ENCODE results near the gene MB21D2.

Gene MB21D2

GRCh38 chr3:192833177-192833890, 84.3 kb downstream of the MB21D2 start:
- DNase-seq (ENCODE audit: low read depth, low spot score) = no peak

DNA sequence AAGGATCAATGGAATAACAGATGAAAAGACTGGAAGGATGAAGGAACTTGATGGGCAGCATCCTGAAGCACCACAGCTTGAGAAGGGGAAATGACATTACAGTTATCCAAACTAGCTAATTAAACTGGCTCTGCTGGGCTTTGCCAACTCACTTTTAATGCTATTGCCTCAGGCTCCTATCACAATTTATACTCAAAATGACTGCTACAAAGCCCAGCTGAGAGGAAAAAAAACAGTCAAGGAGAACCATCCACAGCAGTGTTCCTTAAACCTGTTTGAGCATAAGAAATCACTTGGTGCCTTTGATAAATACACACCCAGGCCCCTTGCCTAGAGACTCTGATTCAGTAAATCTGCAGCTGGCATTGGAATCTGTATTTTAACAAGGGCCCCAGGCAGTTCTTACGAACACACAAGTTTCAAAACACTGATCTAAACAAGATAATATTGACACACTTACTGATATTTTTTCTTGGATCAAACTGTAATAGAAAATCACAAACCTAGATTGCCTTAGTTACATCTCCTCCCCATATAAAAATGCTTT, 85.8 kb downstream of the MB21D2 start:
- DNase-seq (ENCODE audit: low read depth, low spot score) = no peak

- no peak for DNase-seq (ENCODE audit: low read depth, low spot score)
These were observed 86.5 kb downstream of the MB21D2 start for GRCh38 chr3:192831111-192831644.

DNA sequence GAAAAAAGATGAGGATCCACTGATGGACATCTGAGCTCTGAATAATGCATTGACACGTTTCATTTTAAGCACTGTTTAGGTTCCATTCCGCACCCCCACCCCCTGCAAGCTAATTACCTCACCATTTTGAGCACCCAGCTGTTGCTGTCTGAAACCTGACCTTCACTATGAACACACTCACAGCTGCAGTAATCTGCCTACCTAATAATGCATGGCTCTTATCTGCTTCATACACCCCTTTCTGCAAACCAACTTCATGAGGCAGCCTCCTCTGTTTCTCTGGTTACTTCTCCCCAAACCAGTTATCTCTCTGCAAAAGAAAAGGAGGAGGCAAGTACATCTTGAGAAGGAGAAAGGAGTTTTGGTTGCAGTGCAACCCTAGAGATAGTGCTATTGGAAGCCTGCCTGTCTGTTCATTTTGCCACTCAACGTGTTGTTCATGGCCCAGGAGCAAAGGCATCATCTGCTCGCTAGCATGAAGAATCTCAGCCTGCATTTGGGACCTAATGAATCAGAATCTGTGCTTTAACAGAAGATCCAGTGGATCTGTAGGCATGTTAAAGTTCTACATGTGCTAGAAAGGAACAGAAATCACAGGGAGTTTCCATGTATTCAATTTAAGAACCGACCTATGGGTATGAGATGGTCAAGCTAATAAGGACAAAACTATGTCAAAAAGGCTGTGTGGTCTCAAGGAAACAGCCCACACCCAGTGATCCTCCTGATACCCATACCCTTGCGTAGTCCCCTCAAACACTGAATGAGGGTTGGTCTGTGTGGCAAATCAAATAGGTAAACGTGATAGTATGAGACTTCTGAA, 87.2 kb downstream of the MB21D2 start:
- no peak for DNase-seq (ENCODE audit: low read depth, low spot score)

- DNase-seq (ENCODE audit: low read depth, low spot score) = no peak
These were observed 89.6 kb downstream of the MB21D2 start for GRCh38 chr3:192827863-192828594.

DNA sequence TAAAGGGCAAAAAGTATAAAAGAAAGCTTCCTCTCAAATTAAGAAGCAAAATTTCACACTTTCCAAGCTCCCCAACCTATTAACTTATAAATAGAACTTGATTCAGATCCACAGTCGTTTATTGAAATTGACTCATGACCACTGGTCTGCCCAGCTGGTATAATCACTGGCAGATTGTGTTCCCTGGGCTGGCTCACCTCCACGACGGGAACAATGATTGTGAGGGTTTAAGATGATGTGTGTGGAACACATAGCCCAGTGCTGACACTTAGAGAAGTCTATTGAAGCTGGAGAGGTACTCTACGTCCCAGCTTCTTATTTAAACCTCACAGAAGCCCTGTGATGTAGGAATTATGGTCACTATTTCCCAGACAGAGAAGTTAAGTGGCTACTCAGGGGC, 90.4 kb downstream of the MB21D2 start:
- DNase-seq (ENCODE audit: low read depth, low spot score) = no peak

DNA sequence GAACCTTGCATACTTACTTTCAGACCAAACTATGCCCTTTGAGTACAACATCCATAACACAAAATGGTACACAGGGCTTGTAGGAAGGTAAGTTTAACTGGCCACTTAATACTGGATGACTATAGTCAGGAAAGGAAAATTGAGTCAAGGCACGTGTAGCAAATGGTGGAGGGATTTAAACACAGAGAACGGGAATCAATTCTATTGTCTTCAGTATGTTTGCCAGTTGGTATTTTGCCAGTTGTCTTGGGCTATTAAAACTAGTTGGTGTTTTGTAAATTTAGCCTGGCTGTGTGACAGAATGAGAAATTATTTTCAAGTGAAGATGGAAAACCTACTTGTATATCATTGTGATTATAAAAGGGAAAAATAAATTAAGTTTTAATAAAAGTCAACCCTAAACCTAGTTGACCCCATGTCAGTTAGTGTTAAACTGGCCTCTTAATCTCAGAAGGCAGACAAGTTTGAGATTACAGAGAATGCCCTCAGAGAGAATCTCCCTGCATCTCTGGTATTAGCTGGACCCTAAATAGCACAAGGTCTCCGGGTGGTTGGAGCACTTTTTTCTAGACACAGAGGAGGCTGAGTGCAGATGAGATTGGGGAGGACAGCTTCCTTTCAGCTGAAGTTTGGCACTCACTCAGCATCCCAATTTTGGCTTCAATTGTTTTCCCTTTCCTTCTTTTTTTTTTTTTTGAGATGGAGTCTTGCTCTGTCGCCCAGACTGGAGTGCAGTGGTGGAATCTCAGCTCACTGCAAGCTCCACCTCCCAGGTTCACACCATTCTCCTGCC, 91.2 kb downstream of the MB21D2 start:
- DNase-seq (ENCODE audit: low read depth, low spot score) = no peak

DNA sequence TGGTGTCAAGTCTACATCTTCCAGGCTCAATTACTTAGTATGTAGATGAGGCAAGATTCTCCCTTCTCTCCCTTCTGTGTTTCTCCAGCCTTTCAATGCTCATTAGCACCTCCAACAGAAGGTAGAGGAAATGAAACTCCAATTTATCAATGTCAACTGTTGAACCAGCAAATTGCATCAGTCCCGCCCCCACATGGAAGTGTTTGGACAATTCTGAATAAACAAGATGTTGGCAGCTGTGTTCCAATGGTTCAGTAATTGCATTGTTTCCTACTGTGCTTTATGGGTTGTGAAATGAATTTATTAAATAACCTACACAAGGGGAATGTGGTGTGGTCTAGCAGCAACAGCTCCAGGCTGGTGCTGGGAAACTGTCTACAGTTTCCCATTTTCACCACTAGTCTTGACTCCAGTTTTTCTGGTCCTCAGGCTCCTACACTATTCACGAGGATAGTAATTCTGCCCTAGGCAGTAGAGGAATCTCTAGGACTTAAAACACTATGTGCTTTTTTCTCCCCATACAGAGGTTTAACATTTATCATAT, 91.9 kb downstream of the MB21D2 start:
- peak; percentile 26 for DNase-seq (ENCODE audit: low read depth, low spot score)

DNA sequence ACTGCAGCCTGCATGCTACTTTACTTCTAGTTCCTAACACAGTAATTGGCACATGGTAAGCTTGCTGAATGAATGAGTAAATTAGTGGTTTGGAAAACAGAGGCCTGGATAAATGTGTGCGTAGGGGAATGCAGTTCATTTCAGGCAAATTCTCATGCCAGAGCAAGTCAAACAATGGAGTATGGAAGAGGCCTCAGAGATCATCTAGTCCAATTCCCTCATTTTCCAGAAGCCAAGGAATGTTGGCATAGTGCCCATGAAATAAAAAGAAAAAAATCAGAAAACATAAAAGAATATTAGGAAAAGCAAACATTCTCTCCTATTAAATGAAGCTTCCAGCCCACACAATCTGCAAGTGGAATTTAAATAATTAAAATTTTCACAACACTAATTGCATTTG, 92.4 kb downstream of the MB21D2 start:
- no peak for DNase-seq (ENCODE audit: low read depth, low spot score)

GRCh38 chr3:192824313-192824712, 93.3 kb downstream of the MB21D2 start:
- DNase-seq (ENCODE audit: low read depth, low spot score) = no peak

GRCh38 chr3:192821161-192821560, 96.5 kb downstream of the MB21D2 start:
- no peak for DNase-seq (ENCODE audit: low read depth, low spot score)

DNA sequence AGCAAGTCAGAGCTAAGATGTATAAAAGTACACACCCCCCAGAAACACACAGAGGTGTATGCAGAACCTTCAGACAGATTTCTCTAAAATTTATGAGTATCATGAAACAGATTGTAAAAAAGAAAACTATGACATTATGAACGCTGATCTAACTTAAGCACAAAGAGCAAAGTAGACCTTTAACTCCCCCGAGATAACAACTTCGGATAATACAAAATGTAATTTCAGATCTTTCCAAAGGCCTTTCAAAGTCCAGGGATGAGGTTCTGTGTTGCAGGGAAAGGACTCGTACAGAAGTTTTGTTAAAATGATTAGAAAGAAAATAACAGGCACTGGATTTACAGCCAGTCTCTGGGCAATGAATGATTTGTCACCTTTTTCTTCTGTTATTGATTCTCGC, 97.5 kb downstream of the MB21D2 start:
- no peak for DNase-seq (ENCODE audit: low read depth, low spot score)

DNA sequence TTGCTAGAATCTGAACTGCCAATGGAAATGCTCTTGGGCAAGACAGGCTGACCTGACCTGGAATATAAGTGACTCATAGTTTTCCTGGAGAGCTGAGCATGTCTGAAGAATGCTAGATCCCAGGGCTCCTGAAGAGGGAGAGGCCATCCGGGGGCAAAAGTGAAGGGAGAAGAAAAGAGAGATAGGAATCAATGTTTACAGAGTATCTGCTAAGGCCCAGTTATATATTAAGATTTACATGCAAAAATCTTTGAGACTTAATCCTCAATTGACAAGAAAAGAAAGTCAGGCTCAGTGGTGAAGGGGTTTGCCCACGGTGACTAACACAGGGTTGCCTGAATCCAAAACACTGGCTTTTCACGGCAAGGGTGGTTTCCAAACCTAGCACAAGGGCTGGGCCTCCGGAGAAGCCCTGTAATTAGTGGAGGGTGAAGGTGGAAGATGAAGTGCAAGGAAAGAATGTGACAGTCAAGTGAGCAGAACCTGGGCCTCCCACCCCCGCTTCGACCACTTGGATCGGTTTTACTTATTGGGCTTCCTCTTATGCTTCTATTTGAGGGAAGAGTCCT, 98.6 kb downstream of the MB21D2 start:
- peak; percentile 38 for DNase-seq (ENCODE audit: low read depth, low spot score)

- no peak for DNase-seq (ENCODE audit: low read depth, low spot score)
These were observed 99.5 kb downstream of the MB21D2 start for GRCh38 chr3:192818126-192818525.

DNA sequence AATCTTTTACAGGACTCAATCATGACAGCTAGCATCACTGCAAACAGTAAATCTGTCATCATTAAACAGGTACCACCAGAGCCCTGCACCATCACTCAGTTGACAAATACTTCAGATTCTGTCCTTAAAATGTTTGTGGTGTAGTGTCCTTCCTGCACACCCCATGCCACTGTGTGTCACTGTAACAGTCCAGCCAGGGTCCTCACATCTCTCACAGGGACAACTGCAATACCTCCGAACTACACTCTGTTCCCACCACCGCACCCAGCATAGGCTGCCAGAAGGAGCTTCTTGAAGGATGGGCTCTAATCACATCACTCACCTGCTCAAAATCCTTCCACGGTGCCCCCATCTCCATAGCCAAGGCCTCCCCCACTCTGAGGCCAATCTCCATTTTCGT, 100.2 kb downstream of the MB21D2 start:
- DNase-seq (ENCODE audit: low read depth, low spot score) = no peak

DNA sequence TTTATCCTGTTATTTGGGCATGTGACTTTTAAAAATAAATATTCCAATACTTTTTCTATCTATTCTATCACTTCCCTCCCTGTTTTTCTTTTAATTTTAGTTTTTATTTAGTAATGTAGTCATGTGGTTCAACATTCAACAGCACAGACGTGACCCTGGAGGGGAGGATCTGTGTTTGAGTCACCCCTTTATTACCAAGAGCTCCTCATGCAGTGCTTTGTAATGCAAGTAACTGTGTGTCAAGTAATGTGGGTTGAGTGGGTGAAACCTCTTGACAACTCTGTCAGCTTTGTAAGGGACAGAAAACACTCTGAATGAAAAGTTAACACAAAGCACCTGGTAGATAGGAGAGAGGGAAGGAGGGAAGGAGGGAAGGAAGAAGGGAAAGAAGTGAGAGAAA, 100.6 kb downstream of the MB21D2 start:
- DNase-seq (ENCODE audit: low read depth, low spot score) = no peak

DNA sequence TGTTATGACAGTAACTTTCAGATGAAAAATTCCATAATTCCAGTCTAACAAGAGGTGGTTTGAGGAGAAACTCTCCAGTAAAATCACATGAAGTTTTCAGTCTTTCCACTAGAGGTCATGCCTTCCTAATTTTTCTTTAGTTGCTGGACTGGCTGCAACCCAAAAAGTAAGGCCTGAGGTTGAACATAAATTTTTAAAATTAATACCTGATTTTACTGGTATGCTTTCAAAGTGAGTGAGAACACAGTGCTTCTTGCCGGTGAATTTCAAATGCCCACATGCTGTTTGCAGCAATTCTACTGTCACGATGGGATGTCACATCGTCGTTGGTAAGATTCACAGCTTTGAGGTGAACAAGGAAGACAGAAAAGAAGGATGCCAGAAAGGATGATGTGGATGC, 101.3 kb downstream of the MB21D2 start:
- DNase-seq (ENCODE audit: low read depth, low spot score) = peak; percentile 31

GRCh38 chr3:192812743-192813383, 104.8 kb downstream of the MB21D2 start:
- peak; percentile 33 for DNase-seq (ENCODE audit: low read depth, low spot score)

- DNase-seq (ENCODE audit: low read depth, low spot score) = no peak
These were observed 111.9 kb downstream of the MB21D2 start for GRCh38 chr3:192805711-192806110.

GRCh38 chr3:192804502-192804901, 113.2 kb downstream of the MB21D2 start:
- DNase-seq (ENCODE audit: low read depth, low spot score) = no peak
